GM18868 (cell line): ENCODE measurements around the gene APOL4.
"Not testable (repeated sequence)": the region's sequence is repeated elsewhere in the genome, so short reads cannot be mapped to it uniquely, and the experiment has no call there.

ENCODE experiments used
- ATAC-seq: cut with Tn5 transposase; IDR thresholded peaks from one replicate; pipeline ENCODE4 v1.9.1; 2021; ENCODE audit warnings: mild to moderate bottlenecking, moderate library complexity; ENCODE audit not compliant: unreplicated experiment

The APOL4 gene

DNA sequence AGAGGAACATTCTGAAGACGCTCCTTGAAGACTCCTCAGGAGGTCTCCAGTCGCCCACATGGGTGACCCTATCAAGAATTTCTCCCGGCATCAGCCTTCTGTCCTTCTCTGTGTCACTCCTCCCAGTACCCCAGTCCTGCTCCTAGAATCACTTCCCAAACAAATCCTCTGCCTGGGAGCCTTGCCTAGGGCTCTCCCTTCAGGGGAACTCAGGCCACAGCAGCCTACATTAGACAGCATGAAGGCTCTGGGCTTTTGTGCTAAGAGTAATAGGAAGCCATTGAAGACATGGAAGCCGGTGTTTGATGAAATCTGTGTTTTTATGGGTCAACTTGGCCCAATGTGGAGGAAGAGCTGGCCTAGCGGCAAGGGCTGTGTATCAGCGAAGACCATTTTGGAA lies 13.7 kb downstream of the APOL4 start:
- ATAC-seq = not testable (repeated sequence)

DNA sequence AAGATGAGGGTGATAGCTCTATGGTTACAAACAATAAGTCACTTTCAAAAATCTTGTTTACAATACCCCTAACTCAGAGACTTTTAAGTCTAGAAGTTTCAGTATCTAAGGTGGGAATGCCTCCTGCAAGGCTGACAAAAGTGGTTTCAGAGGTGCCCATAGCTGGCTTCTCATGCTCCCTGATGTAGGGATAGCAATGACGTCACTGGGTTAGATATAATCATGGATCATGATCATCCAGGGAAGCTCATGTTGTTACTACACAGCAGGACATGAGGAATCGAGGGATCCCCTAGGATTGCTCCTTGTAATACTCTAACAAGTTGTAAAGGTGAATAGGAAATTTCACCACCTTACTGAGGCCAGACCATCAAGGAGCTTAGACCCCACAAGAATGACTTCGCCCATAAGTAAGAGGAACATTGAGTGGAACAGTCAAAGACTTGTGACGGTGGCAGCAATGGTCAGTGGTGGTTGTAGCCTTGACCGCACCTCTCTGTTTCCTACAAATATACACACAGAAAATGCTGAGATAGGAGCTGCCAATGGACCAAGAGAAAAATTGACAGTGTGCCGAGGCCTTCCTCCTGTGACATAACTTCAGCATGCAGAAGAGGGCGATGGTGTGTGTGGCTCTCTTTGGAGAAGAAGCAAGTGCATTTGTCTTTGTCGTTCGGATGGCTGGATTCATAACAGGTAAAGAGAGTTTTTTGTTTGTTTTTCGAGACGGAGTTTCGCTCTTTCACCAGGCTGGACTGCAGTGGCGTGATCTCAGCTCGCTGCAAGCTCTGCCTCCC lies 15.6 kb downstream of the APOL4 start:
- no peak for ATAC-seq

DNA sequence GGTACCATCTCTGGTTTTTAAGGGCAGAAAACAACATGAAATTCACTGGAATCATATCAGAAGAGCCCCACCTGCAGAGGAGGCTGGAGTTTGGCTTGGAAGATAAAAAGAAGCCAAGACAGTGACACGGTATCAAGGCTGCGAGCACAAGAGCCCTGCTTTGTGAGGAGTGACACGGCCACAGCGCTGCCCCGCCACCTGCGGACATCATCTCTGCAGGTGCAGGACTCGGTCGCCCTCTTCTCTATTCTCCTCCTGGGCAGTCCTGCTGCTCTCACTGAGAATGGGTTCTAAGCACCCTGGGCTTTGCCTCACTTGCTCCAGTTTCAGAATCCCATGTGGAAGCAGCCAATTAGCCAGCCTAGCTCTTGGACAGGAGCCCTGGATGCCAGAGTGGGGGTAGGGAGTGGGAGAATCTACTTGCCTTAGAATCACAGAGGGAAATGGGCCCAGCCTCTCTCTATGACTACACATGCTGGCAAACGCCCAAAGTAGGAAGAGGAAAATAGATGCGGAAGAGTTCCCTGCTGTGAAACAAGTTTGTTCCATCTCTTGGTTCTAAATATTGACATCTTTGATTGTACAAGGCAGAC lies 17.1 kb downstream of the APOL4 start:
- ATAC-seq = no peak

DNA sequence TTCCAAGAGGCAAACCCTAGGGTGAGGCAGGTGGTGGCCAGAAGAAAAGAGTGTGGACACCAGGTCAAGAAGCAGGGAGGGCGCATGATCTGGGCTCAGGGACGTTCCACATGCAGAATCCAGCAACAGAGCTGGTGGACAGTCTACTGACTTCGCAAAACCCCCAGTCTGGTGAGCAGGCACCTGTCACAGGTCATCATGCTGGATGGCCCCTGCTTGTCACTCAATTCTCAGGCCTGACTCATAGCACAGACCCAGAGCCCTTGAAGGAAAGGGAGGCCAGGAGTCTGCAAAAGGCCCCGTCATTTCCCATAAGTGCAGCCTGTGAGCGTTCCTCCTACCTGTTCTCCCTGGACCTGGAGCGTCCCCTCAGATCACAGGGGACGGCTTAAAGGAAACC lies 18.2 kb downstream of the APOL4 start:
- ATAC-seq = no peak

DNA sequence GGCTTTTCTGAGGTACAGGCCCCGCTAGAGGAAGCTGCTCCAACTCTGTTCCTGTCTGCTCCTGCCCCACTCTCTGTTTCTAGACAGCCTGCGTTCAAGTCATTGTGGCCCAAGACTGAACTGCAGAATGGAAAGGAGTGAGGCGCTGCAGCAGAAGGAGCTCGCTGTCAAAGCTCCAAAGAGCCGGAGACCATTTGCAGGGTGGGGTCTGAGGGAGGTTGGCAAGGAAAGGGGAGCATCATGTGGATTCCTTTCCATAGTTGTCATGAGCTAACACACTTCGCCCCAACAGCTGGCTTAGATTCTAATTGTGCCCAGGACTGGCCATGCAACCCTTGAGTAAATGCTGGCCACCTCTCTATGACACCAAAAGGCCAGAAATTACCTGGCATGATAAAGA lies 18.8 kb downstream of the APOL4 start:
- ATAC-seq = no peak

DNA sequence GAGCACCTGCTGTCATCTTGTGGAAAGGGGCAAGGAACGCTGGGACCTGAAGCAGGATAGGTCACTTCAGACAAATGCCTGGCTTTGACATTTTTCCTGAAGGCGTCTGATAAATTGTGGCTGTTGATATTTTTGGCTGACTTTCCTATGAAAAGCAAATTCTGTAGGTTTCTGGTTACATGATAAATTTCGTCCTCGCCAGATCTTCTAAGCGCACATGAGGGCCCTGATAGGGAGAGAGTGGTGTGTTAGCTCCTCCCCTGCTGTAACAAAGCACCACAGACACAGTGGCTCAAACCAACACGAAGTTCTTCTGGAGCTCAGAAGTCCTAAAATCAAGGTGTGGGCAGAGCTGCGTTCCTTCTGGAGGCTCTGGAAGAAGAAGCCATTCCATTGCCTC lies 19.6 kb downstream of the APOL4 start:
- ATAC-seq = no peak

DNA sequence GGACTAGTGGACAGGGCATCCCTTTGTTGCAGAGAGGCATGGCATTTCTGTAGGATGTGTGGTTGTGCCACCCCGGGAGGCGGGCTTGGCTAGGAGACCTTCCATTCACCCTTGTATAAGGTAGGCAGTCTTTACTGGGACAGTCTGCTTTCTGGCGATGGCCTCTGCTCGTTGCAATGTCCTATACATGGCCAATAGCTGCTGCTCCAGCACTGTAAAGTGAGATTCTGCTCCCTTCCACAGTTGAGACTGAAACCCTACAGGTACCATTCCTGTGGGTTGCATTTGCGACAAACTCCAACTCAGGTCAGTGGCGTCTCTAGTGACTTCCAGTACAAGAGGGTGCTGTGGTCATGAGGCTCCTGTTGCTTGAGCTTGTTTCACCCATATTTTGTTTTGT lies 20.7 kb downstream of the APOL4 start:
- no peak for ATAC-seq

DNA sequence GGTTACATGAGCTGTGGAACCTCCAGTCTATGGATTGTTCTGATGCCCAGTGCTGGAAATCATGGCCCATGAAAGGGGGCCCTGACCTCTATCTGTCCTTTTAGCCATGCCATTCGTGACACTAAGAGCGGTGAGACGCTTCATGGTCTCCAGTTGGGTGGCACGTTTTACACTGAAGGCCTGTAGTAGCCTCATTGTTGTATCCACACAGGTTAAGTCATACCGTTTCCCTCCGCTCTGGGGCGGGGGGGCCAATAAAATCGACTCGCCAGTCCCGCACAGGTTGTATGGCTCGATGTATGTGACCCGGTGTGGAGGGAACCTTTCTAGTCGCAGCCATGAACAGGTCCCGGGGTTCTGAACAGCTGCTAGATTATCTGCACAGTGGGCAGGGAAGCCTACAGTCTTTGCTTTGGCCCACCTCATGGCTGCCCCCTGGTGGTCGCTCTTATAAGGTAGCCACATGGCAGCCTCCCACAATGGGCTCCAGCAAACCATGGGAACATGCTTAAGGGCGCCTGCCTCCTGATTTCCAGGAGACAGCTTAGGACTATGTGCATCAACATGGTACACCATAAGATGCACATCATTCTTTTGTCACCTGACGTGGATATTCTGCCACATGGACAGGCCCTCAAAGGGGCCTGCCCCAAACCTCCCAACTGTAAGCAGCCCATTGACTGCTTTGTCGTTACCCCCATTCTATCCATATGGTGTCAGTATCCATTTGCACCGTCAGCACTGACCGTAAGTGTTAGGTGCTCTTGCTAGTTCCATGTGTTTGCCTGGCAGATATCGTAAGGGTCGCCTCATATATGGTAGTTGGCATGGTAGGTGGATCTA lies 21.4 kb downstream of the APOL4 start:
- ATAC-seq = no peak

DNA sequence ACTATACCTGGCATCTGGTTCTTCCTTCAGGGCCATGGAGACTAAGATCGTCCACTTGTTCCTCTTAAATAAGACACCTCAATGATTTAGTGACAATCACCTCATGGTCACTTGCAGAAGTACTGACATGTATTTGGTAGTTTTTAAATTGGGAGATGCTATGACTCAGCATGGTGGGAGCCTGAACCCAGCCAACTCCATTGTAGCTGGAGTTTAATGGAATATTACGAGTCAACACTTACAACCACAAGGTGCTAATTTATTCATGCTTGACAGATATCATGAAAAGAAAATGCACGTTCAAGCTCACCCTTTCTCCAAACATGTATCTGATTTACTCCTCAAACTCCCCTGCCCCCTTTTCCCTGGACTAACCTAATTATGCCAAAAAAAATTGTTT lies 24.4 kb downstream of the APOL4 start:
- no peak for ATAC-seq

DNA sequence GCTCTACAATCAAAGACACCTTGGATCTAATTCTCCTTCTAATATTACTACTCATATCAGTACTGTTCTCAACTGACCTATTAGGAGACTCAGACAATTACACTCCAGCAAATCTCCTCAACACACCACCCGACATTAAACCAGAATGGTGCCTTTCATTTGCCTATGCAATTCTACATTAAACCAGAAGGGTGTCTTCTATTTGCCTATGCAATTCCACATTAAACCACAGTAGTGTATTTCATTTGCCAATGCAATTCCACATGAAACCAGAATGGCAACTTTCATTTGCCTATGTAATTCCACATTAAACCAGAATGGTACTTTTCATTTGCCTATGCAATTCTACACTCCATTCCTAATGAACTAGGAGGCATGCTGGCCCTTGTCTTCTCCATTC lies 25.7 kb downstream of the APOL4 start:
- no peak for ATAC-seq

DNA sequence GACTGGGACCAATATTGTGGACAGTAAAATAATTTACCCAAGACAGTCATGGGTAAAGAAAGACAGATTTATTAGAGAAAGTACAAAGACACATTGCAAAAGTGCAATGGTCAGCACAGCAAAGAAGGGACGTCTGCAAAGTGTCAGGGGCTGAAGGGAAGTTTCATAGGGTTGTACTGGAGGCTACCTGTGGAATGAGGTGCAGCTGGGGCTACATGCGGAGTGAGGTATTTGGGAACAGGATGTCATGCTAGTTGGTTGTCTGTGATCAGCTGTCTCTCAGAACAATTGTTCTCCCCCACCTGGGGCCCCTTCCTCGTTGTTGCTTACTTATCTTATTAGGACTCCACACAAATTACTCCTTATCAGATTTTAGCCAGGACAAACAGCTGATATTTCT lies 29.7 kb downstream of the APOL4 start:
- no peak for ATAC-seq

DNA sequence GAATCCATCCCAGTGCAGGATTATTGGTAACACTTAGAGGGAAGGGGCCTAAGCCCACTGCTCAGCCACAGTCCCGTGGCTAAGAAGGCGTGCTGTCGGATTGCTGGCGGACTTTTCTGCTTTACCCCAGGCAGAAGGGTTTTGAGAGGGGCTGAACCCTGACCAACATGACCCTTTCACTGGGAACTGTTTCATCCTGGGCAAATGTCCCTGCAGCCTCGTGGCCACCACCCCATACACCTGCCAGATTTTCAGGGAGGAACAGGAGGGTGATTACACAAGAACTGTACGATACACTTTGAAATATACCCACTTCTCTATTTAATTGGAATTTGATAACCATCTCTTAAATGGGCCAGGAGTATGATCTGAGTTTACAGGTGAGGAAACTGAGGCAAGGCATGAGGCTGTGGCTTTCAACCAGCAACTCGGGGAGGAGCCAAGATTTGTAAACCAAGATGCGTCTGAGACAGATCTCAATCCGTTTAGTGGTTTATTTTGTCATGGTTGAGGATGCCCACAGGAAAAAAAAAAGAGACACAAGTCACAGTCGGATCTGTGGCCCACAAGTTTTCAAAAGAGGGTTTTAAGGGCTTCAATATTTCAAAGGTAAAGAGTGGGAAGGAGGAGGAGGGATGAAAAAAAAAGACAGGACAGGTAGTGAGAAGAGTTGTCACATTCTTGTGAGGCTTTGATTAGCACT lies 34.9 kb downstream of the APOL4 start:
- no peak for ATAC-seq

DNA sequence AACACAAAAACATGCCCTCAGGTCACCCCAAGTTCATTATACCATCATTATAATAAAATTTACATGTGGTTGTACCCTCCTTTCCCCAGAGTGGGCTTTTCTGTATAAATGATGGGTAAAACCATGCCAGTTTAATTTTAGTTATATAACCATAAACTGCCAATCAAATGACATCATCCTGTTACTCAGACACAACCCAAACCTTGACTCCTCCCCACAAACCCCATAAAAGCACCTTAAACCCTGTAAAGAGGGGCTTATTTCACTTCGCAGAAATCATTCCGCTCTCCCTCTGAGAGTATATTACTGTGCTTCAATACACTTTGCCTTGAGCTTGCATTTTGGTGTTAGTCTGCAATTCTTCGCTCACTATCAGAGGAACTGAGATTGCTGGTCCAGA lies 35.5 kb downstream of the APOL4 start:
- ATAC-seq = no peak

DNA sequence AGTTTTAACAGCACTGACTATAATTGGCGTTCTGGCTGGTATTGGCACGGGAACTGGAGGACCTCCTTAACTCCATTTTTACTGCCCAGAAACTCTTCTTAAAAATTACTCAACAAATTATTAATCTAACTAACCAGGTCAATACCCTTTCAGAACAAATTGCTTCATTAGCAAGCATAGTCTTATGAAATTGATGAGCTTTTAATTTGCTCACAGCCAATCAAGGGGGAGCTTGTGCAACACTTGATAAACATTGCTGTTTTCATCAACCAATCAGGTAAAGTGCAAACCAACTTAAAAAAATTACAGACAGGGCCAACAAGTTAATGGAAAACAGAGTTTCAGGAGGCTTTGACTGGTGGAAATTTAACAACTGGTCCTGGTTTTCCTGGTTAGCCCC lies 36.5 kb downstream of the APOL4 start:
- no peak for ATAC-seq

DNA sequence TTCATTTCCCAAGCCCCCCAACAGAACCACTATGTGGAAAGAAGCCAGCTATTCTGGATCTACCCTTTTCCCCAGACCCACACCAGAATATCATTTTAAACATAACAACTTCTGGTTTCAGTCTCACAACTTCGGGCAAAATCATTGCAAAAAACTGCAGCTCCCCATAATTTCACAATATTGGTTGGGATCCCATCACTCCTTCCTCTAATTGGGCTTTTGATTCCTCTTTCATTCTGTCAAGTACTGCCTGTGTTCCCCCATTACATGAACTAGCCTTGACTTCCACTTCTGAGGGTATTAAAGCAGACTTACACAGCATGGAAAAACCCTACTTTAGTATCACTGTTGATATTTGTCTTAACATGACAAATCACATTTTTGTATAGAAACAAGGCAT lies 37.0 kb downstream of the APOL4 start:
- no peak for ATAC-seq

DNA sequence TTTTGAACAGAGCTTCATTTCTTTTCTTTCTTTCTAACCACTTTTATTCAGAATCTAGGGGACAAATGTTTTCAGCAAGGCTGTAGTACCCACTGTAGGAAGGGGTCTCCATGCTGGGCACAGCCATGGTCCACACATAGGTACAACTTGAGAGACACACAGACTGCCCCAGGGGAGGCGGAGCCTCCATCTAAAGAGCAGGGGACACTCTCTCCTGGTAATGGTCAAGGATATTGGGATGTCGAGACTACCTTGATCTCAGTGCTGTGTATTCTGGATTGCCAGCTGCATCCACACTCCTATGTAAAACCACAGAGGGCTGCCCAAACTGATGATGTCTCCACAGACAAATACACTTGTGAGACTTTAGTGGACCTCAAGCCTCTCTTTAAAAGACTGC lies 38.1 kb downstream of the APOL4 start:
- no peak for ATAC-seq

DNA sequence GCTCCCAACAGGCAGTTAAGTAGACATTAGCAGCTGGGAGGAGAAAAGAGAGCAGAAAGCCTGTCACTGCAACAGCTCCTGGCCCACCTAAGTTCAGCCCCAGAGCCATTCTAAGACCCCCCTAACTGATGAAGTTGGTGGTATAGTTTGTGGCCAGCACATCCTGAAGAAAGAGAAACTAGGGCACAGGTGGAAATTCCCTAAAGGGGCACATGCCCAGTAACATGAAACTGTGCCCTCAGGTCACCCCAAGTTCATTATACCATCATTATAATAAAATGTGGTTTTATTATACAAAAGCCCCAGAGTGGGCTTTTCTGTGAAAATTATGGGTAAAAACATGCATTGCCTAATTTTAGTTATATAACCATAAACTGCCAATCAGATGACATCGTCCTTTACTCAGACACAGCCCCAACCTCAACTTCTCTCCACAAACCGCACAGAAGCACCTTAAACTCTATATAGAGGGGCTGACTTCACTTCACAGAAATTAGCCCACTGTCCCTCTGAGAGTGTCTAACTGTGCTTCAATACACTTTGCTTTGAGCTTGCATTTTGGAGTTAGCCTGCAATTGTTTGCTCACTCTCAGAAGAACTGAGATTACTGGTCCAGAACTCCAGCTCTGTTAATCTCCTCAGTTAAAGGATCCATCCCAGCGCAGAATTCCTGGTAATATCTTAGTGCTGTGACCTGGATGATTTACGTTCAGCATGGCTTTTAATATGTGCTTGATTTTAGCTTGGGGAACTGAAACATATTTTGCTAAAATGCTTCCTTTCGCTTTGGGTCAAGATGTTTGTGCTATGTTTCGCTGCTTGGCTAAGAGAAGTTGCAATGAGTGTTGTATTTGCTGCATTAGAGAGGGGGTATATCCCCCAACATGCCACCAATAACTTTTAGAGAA lies 39.2 kb downstream of the APOL4 start:
- peak; percentile 63 for ATAC-seq

DNA sequence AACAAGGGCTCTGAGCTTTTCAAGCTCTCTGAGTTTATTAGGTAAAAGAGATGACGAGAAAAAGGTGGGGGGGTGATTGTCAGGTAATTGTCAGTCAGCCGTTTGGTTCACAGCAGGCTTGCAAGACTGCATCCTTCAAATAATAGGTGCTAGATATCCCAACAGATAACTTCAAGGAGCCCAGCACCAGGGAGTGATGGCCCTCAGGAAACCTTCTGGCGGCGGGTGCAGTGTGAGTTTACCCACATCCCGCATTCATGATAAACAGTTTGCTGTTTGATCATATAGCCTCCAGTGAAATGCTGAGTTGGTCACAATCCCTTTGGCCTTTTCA lies 39.8 kb downstream of the APOL4 start:
- not testable (repeated sequence) for ATAC-seq

DNA sequence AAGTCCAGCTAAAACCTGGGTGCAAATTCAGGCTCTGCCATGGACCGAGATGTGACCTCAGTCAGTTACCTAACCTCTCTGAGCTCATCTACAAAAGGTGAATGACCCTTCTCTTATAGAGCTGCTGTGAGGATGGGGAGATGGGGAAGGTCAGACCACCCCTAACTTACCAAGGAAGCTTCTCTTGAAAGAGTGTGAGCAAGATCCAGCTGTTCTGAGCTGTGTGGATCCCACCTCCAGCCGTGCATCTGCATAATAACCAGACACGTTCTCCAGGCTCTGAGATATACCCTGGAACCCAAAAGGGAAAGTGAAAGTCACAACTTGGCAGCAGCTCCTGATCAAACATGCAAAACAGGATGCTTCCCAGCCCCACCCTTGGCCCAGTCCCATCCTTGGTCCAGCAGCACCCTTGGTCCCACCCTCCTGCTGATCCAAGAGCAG lies 41.1 kb downstream of the APOL4 start, which contains the start of gene APOL3:
APOL3 (minus strand) TSS at position 257 of the 444 bp plus-strand sequence. CDS start 11,700 bp downstream, outside the sequence.
- ATAC-seq = no peak
